ENCODE data around the gene PRDM16. TPM values are rescaled to one million over a fixed set of nuclear protein-coding genes. Genes with fewer than 3 reads are reported as not detected.

PRDM16 gene
- total and polyA plus RNA-seq, 2 of the 13 experiments (the other 11 are each of a cell fraction or from before 2014, with no cell fraction given) = 0.15 to 0.81 TPM

GRCh38 chr1:3139871-3140361 lies 70.9 kb downstream of the PRDM16 start:
- no peak overlapping the region for H3K4me2 ChIP-seq (ENCODE audit: low read depth, low read length)
- H3K79me2 ChIP-seq (ENCODE audit: insufficient read depth, low read length) = no peaks in the 10 kb centered on the region
- ChIA-PET POLR2A (interaction anchor here (1.0 kb wide), 1 partner anchor 25 kb away, joined by 3 read pairs; no protein-coding TSS in a partner anchor), CTCF (ENCODE audit: low intra/inter-chr PET ratio, low total read pairs) (no interaction called here)
- WGBS (ENCODE audit: low lambda C conversion rate) = 63% methylated on average over 22 of the region's 26 CpGs
- H4K20me1 ChIP-seq (ENCODE audit: insufficient read depth, low read length) = no peaks in the 10 kb centered on the region
- peak overlapping the region in 1 of 3 experiments; percentile 29; a peak in 1 of 6 replicates for H3K4me3 ChIP-seq (replicated peaks in 1 of 3; ENCODE audit: insufficient read depth in 1 of 3, low read depth in 2 of 3, low read length in 3 of 3)
- H3K36me3 ChIP-seq (replicated peaks in 1 of 2; ENCODE audit: control insufficient read depth in 1 of 2, insufficient read depth in 2 of 2, low read length in 2 of 2) = no peaks in the 10 kb centered on the region
- BruUV-seq (replicated peaks) = no TSS peak
- no peak overlapping the region for H3K27ac ChIP-seq (ENCODE audit: extremely low read length, insufficient read depth, low read length)
- H3K9me3 ChIP-seq (ENCODE audit: low read length) = no peaks in the 10 kb centered on the region
- peaks cover 0 to 4% of the 10 kb centered on the region in 2 experiments; a peak in 2 of 5 replicates for H3K27me3 ChIP-seq (ENCODE audit: control insufficient read depth in 1 of 2, insufficient read depth in 2 of 2, low read length in 2 of 2)
- peaks cover 55% of the 10 kb centered on the region for H3K4me1 ChIP-seq (ENCODE audit: insufficient read depth, low read length)
- H3K9ac ChIP-seq (ENCODE audit: insufficient read depth, low read depth, low read length) = no peak overlapping the region
- no peak for FAIRE-seq
- TF ChIP-seq SALL1 (CRISPR knock-in tag; IDR thresholded peaks at IDR 0.05) = peak; percentile 51
- no peak for TF ChIP-seq HBP1 (CRISPR knock-in tag; IDR thresholded peaks at IDR 0.05; ENCODE audit: low read depth)
- TF ChIP-seq NFKBIZ (CRISPR knock-in tag; IDR thresholded peaks at IDR 0.05) = no peak
- TF ChIP-seq, protein P1, sequence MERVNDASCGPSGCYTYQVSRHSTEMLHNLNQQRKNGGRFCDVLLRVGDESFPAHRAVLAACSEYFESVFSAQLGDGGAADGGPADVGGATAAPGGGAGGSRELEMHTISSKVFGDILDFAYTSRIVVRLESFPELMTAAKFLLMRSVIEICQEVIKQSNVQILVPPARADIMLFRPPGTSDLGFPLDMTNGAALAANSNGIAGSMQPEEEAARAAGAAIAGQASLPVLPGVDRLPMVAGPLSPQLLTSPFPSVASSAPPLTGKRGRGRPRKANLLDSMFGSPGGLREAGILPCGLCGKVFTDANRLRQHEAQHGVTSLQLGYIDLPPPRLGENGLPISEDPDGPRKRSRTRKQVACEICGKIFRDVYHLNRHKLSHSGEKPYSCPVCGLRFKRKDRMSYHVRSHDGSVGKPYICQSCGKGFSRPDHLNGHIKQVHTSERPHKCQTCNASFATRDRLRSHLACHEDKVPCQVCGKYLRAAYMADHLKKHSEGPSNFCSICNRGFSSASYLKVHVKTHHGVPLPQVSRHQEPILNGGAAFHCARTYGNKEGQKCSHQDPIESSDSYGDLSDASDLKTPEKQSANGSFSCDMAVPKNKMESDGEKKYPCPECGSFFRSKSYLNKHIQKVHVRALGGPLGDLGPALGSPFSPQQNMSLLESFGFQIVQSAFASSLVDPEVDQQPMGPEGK (CRISPR knock-in tag; IDR thresholded peaks at IDR 0.05) = 0 out of 2 replicates have a peak, but pooled peaks have one; percentile 28
- peak; percentile 47; the same call in 1 of the 2 replicates for TF ChIP-seq ZNF687 (CRISPR knock-in tag; IDR thresholded peaks at IDR 0.05)
- 0 out of 2 replicates have a peak, but pooled peaks have one; percentile 22 for TF ChIP-seq HOXA3 (CRISPR knock-in tag; IDR thresholded peaks at IDR 0.05)
- in situ Hi-C loops (cut with HindIII; ENCODE audit: extremely low pct_ligation_motif_present, low pct_unique_long_range_greater_than_20kb) = no loop called here
- no peak overlapping the region for H2AFZ ChIP-seq (ENCODE audit: low read length)
- intact Hi-C loops (cut with micrococcal nuclease; ENCODE audit: unreplicated experiment) = no loop called here
- ATAC-seq = peak; percentile 29
- DNase-seq (ENCODE audit: low spot score) = no peak
